NT2/D1 (cell line): Measurements from ENCODE around the gene SEC14L2.

ENCODE experiments used
- SUZ12 ChIP-seq: IDR thresholded peaks from 2 replicates; pipeline ENCODE4 v1.6.1; 2011; ENCODE audit not compliant: insufficient read length, insufficient read depth; ENCODE audit errors: extremely low read depth
- YY1 ChIP-seq: IDR thresholded peaks from 2 replicates; pipeline ENCODE4 v1.6.1; 2011; ENCODE audit not compliant: insufficient read length, insufficient read depth
- ZNF274 ChIP-seq: IDR thresholded peaks from 2 replicates; pipeline ENCODE4 v1.6.1; 2011; ENCODE audit warnings: mild to moderate bottlenecking, low read depth, low read length

GRCh38 chr22:30436196-30436595 lies 39.4 kb downstream of the SEC14L2 start:
- TF ChIP-seq ZNF274 (no peak), SUZ12 (no peak), YY1 (no peak)
